Endodermal cell (in vitro differentiated cells): Measurements from ENCODE around the gene LAMA2. TPM values are rescaled to one million over a fixed set of nuclear protein-coding genes. Genes with fewer than 3 reads are reported as not detected.

Experiments used
- DNase-seq: peaks from one replicate; pipeline ENCODE4 v3.0.0-alpha.2; 2017
- H3K27ac ChIP-seq: 2 replicates; pipeline ENCODE4 v1.5.1; 2013; ENCODE audit warnings: mild to moderate bottlenecking, low read depth, low read length, moderate library complexity
- H3K27me3 ChIP-seq: 2 replicates; pipeline ENCODE4 v1.6.1; 2013; ENCODE audit warnings: mild to moderate bottlenecking, low read length, moderate library complexity; ENCODE audit not compliant: insufficient read depth, control insufficient read depth, poor library complexity, severe bottlenecking
- H3K36me3 ChIP-seq: 2 replicates; pipeline ENCODE4 v1.7.0; 2013; ENCODE audit warnings: mild to moderate bottlenecking, low read length, moderate library complexity; ENCODE audit not compliant: control insufficient read depth, insufficient read depth
- H3K4me1 ChIP-seq: one replicate; pipeline ENCODE4 v1.7.0; 2013; ENCODE audit warnings: low read length; ENCODE audit not compliant: control insufficient read depth, insufficient read depth
- H3K4me3 ChIP-seq: 2 replicates; pipeline ENCODE4 v1.5.1; 2013; ENCODE audit warnings: mild to moderate bottlenecking, low read length, moderate library complexity
- H3K9ac ChIP-seq: 2 replicates; pipeline ENCODE4 v1.6.1; 2013; ENCODE audit warnings: mild to moderate bottlenecking, low read length, moderate library complexity; ENCODE audit not compliant: poor library complexity, severe bottlenecking; ENCODE audit errors: extremely low read depth
- H3K9me3 ChIP-seq: 2 replicates; pipeline ENCODE4 v1.6.1; 2013; ENCODE audit warnings: mild to moderate bottlenecking, low read length, moderate library complexity; ENCODE audit not compliant: control insufficient read depth
- H3K27ac Mint-ChIP-seq: 2 replicates; pipeline ENCODE4 v1.8.0; 2020; ENCODE audit warnings: mixed read lengths
- H3K27me3 Mint-ChIP-seq: 2 replicates; pipeline ENCODE4 v1.8.0; 2021; ENCODE audit warnings: mild to moderate bottlenecking, mixed read lengths; ENCODE audit not compliant: insufficient read depth
- H3K36me3 Mint-ChIP-seq: 2 replicates; pipeline ENCODE4 v1.8.0; 2020; ENCODE audit warnings: low read depth, mixed read lengths
- H3K4me1 Mint-ChIP-seq: 2 replicates; pipeline ENCODE4 v1.8.0; 2020; ENCODE audit warnings: mixed read lengths
- H3K4me3 Mint-ChIP-seq: 2 replicates; pipeline ENCODE4 v1.8.0; 2020; ENCODE audit warnings: mild to moderate bottlenecking, moderate library complexity, mixed read lengths
- H3K9me3 Mint-ChIP-seq: 2 replicates; pipeline ENCODE4 v1.8.0; 2020; ENCODE audit warnings: mild to moderate bottlenecking, mixed read lengths
- WGBS, 2 experiments: methylation state at CpG; one replicate each; pipeline versions ENCODE4 v1.1.5 to v1.1.7; 2013; ENCODE audit warnings: missing lambda C conversion rate in 2 of 2, mixed read lengths in 1 of 2; ENCODE audit not compliant: insufficient coverage in 1 of 2, insufficient read length in 1 of 2; 5-methylcytosine and 5-hydroxymethylcytosine counted together
- total RNA-seq, 2 donors: library from RNA; stranded (reverse); fragmentation: NEBNext Ultra II Directional in 1 of 2; extraction: Animal tissue kit (Norgen Biotek cat#: 25700) in 1 of 2; gene quantifications; 2 replicates in 1 of 2; 3 replicates in 1 of 2; pipeline ENCODE4 v1.2.1, GENCODE V29; 2021
- TF ChIP-seq, protein P1 (sequence below): fragments of 200-600 bp; sonication (generic); conservative IDR thresholded peaks from 2 replicates; pipeline ENCODE4 v1.5.0; 2021; ENCODE audit warnings: antibody characterized with exemption, mild to moderate bottlenecking

LAMA2 gene
- total RNA-seq, 2 donors from 2014 or later: 2.3 to 4.1 TPM

GRCh38 chr6:129393654-129394053, 510.7 kb downstream of the LAMA2 start:
- TF ChIP-seq, protein P1, sequence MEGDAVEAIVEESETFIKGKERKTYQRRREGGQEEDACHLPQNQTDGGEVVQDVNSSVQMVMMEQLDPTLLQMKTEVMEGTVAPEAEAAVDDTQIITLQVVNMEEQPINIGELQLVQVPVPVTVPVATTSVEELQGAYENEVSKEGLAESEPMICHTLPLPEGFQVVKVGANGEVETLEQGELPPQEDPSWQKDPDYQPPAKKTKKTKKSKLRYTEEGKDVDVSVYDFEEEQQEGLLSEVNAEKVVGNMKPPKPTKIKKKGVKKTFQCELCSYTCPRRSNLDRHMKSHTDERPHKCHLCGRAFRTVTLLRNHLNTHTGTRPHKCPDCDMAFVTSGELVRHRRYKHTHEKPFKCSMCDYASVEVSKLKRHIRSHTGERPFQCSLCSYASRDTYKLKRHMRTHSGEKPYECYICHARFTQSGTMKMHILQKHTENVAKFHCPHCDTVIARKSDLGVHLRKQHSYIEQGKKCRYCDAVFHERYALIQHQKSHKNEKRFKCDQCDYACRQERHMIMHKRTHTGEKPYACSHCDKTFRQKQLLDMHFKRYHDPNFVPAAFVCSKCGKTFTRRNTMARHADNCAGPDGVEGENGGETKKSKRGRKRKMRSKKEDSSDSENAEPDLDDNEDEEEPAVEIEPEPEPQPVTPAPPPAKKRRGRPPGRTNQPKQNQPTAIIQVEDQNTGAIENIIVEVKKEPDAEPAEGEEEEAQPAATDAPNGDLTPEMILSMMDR: no peak

GRCh38 chr6:129398764-129399163, 515.8 kb downstream of the LAMA2 start:
- Mint-ChIP-seq H3K36me3 (no peaks in the 10 kb centered on the region), H3K4me1 (no peaks in the 10 kb centered on the region), H3K27me3 (no peaks in the 10 kb centered on the region), H3K27ac (no peak overlapping the region), H3K9me3 (no peaks in the 10 kb centered on the region), H3K4me3 (no peak overlapping the region)
- Histone ChIP-seq H3K36me3 (no peaks in the 10 kb centered on the region), H3K4me1 (no peaks in the 10 kb centered on the region), H3K9me3 (no peaks in the 10 kb centered on the region), H3K9ac (no peak overlapping the region), H3K27ac (no peak overlapping the region), H3K27me3 (no peaks in the 10 kb centered on the region), H3K4me3 (no peak overlapping the region)
- no peak for DNase-seq
- 93 to 100% methylated on average over 2 of the region's 4 CpGs for WGBS, 2 experiments
- TF ChIP-seq, protein P1: no peak

More at GRCh38 chr6:129393654-129394053, 510.7 kb downstream of the LAMA2 start:
- DNase-seq: no peak
- H3K9me3 ChIP-seq: no peaks in the 10 kb centered on the region
- no peaks in the 10 kb centered on the region for H3K36me3 ChIP-seq
- no peak overlapping the region for H3K27ac Mint-ChIP-seq
- no peaks in the 10 kb centered on the region for H3K4me1 ChIP-seq
- H3K4me3 Mint-ChIP-seq: no peak overlapping the region
- no peak overlapping the region for H3K27ac ChIP-seq
- no peaks in the 10 kb centered on the region for H3K27me3 Mint-ChIP-seq
- WGBS, 2 experiments: 96 to 97% methylated on average over 2 of the region's 2 CpGs
- no peak overlapping the region for H3K4me3 ChIP-seq
- H3K9ac ChIP-seq: no peak overlapping the region
- no peaks in the 10 kb centered on the region for H3K27me3 ChIP-seq
- H3K9me3 Mint-ChIP-seq: no peaks in the 10 kb centered on the region
- H3K4me1 Mint-ChIP-seq: peaks cover 6% of the 10 kb centered on the region
- H3K36me3 Mint-ChIP-seq: no peaks in the 10 kb centered on the region

DNA sequence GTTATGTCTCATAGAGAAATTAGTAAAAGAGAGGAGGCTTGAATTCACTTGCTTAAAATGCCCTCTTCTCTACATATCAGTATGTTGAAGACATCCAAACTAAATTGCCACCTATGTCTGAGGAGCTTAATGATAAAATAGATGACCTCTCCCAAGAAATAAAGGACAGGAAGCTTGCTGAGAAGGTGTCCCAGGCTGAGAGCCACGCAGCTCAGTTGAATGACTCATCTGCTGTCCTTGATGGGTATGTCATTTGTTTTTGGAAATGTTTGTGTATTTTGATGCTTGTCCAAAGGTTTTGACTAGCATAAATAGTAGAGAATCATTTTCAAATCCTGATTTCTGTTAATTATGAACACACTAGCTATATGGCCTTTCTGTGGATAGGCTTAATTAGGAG, 519.3 kb downstream of the LAMA2 start:
- no peaks in the 10 kb centered on the region for H3K36me3 Mint-ChIP-seq
- no peak overlapping the region for H3K4me3 Mint-ChIP-seq
- H3K27me3 Mint-ChIP-seq: no peaks in the 10 kb centered on the region
- H3K27ac Mint-ChIP-seq: no peak overlapping the region
- Histone ChIP-seq H3K27ac (no peak overlapping the region), H3K4me1 (no peaks in the 10 kb centered on the region), H3K36me3 (no peaks in the 10 kb centered on the region), H3K27me3 (no peaks in the 10 kb centered on the region), H3K4me3 (no peak overlapping the region), H3K9me3 (no peaks in the 10 kb centered on the region), H3K9ac (no peak overlapping the region)
- TF ChIP-seq, protein P1: no peak
- no peaks in the 10 kb centered on the region for H3K9me3 Mint-ChIP-seq
- no peak for DNase-seq
- no peaks in the 10 kb centered on the region for H3K4me1 Mint-ChIP-seq
- 50 to 87% methylated on average over 1 of the region's 1 CpG for WGBS, 2 experiments
